ENCODE results near the gene TTC3. TPM values are rescaled to one million over a fixed set of nuclear protein-coding genes. Genes with fewer than 3 reads are reported as not detected.

TTC3 gene
- total RNA-seq, 2 experiments from 2014 or later, result 49.5 to 50.7 TPM

- ChIA-PET CTCF (no interaction called here), POLR2A (no interaction called here)
These were observed 164.7 kb downstream of the TTC3 start for GRCh38 chr21:37237764-37238163.

DNA sequence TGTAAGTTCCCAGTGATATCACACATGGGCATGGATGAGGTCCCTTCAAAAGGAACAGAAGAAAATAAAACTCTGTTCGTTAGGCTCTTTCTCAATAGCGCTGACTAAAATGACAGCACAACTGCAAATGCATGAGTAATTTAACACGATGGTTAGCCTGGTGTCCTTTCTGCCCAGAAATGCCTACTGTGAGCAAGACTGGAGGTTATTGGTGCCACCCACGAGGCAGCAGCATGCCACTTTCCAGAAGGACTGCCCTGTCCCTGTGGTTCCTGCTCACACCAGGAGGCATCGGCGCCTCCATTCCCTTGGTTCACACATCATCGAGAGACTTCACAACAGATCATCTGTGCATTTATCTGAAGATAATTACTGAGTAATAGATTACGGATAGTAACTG is 167.9 kb downstream of the TTC3 start:
- POLR2A ChIA-PET, result no interaction called here

GRCh38 chr21:37241426-37241825 is 168.4 kb downstream of the TTC3 start:
- ChIA-PET POLR2A (no interaction called here), CTCF (no interaction called here)

More for the DNA sequence above, 167.9 kb downstream of the TTC3 start:
- CTCF ChIA-PET, result no interaction called here

DNA sequence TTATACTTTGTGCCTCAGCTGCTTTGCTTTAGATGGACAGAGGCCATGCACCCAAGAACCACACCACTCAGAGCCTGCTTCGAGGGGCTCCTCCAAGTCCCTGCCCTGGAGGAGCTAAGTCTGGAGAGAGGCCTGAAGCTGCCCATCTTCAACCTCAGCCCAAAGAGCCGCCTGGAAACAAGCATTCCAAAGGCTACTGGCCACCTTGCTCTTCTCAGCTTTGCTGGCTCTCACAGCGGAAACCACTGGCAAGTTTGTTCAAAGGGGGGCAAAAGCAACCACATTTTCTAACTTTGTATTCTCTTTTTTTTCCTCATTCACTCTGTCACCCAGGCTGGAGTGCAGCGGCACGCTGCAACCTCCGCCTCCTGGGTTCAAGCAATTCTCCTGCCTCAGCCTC is 170.9 kb downstream of the TTC3 start:
- POLR2A ChIA-PET, result no interaction called here
- CTCF ChIA-PET, result interaction anchor here (1.0 kb wide), 1 partner anchor 12 kb away, joined by 3 read pairs; no protein-coding TSS in a partner anchor

- POLR2A ChIA-PET, result no interaction called here
- CTCF ChIA-PET, result interaction anchor here (1.0 kb wide), 1 partner anchor 11 kb away, joined by 3 read pairs; no protein-coding TSS in a partner anchor
These were observed 171.5 kb downstream of the TTC3 start for GRCh38 chr21:37244501-37245095.

DNA sequence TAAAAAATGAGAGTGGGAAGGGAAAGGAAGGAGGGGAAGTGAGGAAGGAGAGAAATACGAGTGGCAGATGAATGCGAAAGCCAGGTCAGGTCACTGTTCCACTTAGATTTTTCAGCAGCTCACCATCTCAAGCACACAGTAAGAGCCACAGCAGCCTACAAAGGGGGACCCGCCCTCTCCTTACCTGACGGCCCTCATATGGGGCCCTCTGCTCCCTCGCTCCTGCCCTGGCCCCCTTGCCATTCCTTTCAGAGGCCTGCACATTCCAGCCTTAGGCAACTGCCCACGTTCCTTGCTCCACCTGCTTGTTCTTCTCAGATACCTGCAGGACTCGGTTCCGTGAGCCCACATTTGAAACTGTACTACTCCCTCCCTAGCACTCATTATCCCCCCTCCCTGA is 172.1 kb downstream of the TTC3 start:
- CTCF ChIA-PET, result interaction anchor here (1.0 kb wide), 1 partner anchor 11 kb away, joined by 3 read pairs; no protein-coding TSS in a partner anchor
- POLR2A ChIA-PET, result interaction anchor here (1.2 kb wide), 1 partner anchor 13 kb away, joined by 3 read pairs; no protein-coding TSS in a partner anchor

- CTCF ChIA-PET, result interaction anchor here (0.6 to 0.7 kb wide), 2 partner anchors 14 to 289 kb away, joined by 3 to 4 read pairs; no protein-coding TSS in a partner anchor
These were observed 175.2 kb downstream of the TTC3 start for GRCh38 chr21:37248298-37248697.

DNA sequence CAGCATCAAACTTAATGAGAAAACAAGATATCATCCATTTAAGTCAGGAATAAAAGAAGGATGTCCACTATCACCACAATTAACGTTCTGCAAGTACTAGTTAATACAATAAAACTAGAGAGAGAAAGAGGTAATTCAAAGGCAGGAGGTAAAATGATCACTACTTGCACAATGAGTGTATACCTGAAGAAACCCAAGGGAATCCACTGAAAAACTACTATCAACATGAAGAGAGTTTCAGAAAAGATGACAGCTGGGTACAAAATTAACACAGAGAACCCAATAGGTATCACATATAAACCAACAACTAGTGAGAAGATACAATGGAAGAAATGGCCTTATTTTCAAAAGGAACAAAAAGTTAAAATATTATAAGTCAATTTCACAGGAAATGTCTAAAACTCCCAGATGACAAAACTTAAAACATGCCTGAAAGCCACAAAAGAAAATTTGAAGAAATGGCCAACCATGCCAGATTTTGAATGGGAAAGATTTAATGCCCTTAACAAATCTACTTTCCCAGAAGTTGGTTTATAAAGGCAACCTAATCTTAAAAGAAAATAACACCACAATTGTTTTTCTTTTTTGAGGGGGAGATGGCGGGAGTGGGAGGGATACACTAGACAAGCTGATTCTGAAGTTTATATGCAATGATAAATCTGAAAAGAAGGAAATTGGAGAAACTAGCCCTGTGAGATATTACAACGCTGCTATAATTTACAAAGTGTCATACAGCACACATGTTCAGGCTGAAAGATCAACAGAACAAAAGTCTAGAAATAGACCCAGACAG is 176.3 kb downstream of the TTC3 start:
- POLR2A ChIA-PET, result no interaction called here
- CTCF ChIA-PET, result no interaction called here

More at GRCh38 chr21:37248298-37248697, 175.2 kb downstream of the TTC3 start:
- POLR2A ChIA-PET, result no interaction called here

DNA sequence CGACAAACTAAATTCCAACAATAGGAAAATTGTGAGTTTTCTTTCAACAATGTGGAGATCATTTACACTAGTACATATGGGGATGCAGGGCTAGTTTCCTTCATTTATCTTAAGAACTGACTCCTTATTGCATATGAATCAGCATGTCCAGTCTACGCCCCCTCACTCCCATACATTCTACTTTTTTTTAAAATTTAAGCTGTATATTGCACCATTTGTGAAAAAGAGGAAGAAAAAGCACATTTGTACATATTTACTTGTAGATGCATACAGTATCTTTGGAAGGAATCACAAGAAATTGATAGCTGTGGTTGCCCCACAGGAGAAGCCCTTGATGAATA is 178.2 kb downstream of the TTC3 start:
- POLR2A ChIA-PET, result no interaction called here

More for the DNA sequence above, 178.2 kb downstream of the TTC3 start:
- CTCF ChIA-PET, result no interaction called here

Other genes starting within 250 kb of the TTC3 start
- gene HLCS, start 106.6 kb upstream of the TTC3 start, total RNA-seq, result 10 to 100 TPM; 14.7 to 14.8 TPM
- under 1 TPM in 1 of 2 experiments, not detected in 1; 0.08 TPM for gene RIPPLY3, start 66.6 kb upstream of the TTC3 start, total RNA-seq
- gene PIGP, start 183 bp upstream of the TTC3 start, total RNA-seq, result 10 to 100 TPM; 20.1 to 25.0 TPM
- 10 to 100 TPM; 61.4 to 62.8 TPM for gene VPS26C, start 194.1 kb downstream of the TTC3 start, total RNA-seq